GM19193 (cell line): Measurements from ENCODE around the gene NHLRC1.

Experiments
- POLR2A ChIP-seq: IDR thresholded peaks from 4 replicates; pipeline ENCODE4 v1.6.1; 2011; ENCODE audit not compliant: insufficient read depth, insufficient read length; ENCODE audit errors: extremely low read depth

NHLRC1 gene

GRCh38 chr6:18110162-18110561 is 12.3 kb downstream of the NHLRC1 start:
- TF ChIP-seq POLR2A, result no peak

- TF ChIP-seq POLR2A, result no peak
These were observed 15.4 kb downstream of the NHLRC1 start for GRCh38 chr6:18107061-18107460.

GRCh38 chr6:18102783-18103509 is 19.5 kb downstream of the NHLRC1 start:
- TF ChIP-seq POLR2A, result no peak

- no peak for TF ChIP-seq POLR2A
These were observed 20.6 kb downstream of the NHLRC1 start for GRCh38 chr6:18101873-18102272.

- no peak for TF ChIP-seq POLR2A
These were observed 21.2 kb downstream of the NHLRC1 start for GRCh38 chr6:18101271-18101670.

GRCh38 chr6:18100296-18100695 is 22.2 kb downstream of the NHLRC1 start:
- TF ChIP-seq POLR2A, result no peak

- TF ChIP-seq POLR2A, result no peak
These were observed 23.0 kb downstream of the NHLRC1 start for GRCh38 chr6:18099511-18099910.

GRCh38 chr6:18096423-18096822 is 26.1 kb downstream of the NHLRC1 start:
- no peak for TF ChIP-seq POLR2A

GRCh38 chr6:18091382-18091781 is 31.1 kb downstream of the NHLRC1 start:
- TF ChIP-seq POLR2A, result no peak

GRCh38 chr6:18090349-18090786 is 32.1 kb downstream of the NHLRC1 start:
- no peak for TF ChIP-seq POLR2A

- no peak for TF ChIP-seq POLR2A
These were observed 33.8 kb downstream of the NHLRC1 start for GRCh38 chr6:18088419-18089296.

- no peak for TF ChIP-seq POLR2A
These were observed 34.9 kb downstream of the NHLRC1 start for GRCh38 chr6:18087396-18088165.

GRCh38 chr6:18081025-18081668 is 41.3 kb downstream of the NHLRC1 start:
- no peak for TF ChIP-seq POLR2A

GRCh38 chr6:18080544-18080943 is 41.9 kb downstream of the NHLRC1 start:
- TF ChIP-seq POLR2A, result no peak

- no peak for TF ChIP-seq POLR2A
These were observed 43.6 kb downstream of the NHLRC1 start for GRCh38 chr6:18078866-18079265.
